ENCODE data around the gene UCN3. TPM values are rescaled to one million over a fixed set of nuclear protein-coding genes. Genes with fewer than 3 reads are reported as not detected.

UCN3 gene, protein sequence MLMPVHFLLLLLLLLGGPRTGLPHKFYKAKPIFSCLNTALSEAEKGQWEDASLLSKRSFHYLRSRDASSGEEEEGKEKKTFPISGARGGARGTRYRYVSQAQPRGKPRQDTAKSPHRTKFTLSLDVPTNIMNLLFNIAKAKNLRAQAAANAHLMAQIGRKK
- total RNA-seq, result not detected in 2 replicates

DNA sequence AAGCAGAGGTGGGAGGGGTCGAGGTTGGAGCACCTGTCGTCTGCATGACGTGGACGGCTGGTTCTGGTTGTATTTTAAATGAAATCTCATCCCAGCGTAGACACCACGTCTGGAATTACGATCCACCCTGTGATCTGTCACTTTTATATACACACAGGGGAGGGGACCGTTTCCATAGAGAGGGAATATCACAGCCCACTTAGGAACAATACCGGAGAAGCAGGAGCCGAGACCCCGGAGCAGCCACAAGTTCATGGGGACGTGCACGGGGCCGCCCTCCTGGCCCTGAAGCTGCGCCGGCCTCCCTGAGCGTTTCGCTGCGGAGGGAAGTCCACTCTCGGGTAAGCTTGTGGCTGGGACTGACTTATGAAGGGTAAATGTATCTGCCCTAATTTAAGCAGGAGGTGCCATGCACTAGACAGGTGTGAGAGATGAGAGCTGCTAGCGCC, at the start of gene UCN3:
Gene UCN3 (plus strand): TSS at position 77 of the 449 bp plus-strand sequence. CDS start 8,755 bp downstream, outside the sequence.

DNA sequence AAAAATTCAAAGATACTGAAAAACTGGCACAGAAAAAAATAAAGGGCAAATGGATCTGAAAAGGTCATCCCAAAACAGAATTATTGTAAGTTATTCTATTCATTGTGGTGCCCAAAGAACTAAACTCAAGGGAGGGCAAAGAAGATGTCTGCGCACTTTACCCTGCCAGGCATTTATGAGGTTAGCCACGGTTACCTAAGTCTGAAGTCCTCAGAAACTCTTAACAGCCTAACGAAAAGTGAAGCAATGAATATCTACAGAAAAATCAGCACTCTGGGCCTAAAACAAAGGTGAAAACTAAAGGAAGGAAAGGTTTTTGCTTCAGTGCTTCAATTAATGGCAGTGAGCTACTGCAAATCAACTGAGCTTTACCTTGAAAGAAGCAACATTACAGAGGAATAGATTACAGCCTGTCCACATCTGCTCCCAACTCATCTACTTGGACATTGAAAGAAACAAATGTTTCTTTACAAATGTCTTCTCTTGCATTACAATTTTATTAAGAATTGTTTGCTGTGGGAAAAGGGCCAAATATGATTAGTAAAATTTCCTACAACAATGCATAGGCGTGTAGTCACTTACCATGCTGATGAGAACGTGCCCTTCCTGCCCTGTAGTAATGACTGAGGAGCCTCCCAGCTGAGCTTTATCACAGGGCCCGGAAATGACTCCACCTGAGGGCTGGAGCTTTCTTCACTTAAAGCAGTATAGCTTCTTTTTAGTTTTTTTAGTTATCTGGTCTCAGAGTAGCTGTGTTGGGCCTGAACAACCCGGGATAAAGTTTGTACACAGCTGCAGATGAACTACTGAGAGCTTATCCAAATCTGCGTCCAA, 39.7 kb downstream of the UCN3 start, which contains the start of gene TUBAL3:
Gene TUBAL3 (minus strand): TSS at position 621 of the 834 bp plus-strand sequence. CDS start 36 bp downstream, at position 585.

GRCh38 chr10:5412277-5412941, 47.6 kb downstream of the UCN3 start, which contains the start of gene NET1:
Gene NET1 (plus strand): TSS chr10:5412557. CDS start chr10:5412693, 136 bp downstream.

Other genes starting within 250 kb of the UCN3 start
- gene AKR1C8, start 179.8 kb upstream of the UCN3 start, total RNA-seq, result not detected in 2 replicates
- gene AKR1C4, start 168.1 kb upstream of the UCN3 start, total RNA-seq, result not detected in 2 replicates
- gene TUBAL3, start 39.9 kb downstream of the UCN3 start, total RNA-seq, result not detected in 2 replicates
- gene NET1, start 47.6 kb downstream of the UCN3 start, total RNA-seq, result 15.9 and 16.5 TPM in 2 replicates
- not detected in 2 replicates for gene CALML5, start 134.6 kb downstream of the UCN3 start, total RNA-seq
- gene CALML3, start 160.0 kb downstream of the UCN3 start, total RNA-seq, result not detected in 2 replicates